AG04449 (cell line): ENCODE results near the gene AFG1L.
"Not testable (repeated sequence)": the region's sequence is repeated elsewhere in the genome, so short reads cannot be mapped to it uniquely, and the experiment has no call there.

Source experiments
- CTCF ChIA-PET: fragments of 350-600 bp; formaldehyde crosslinking; extraction: SDS; loops from one replicate; lab custom pipeline; 2021; ENCODE audit warnings: antibody characterized with exemption; lab: Yijun Ruan, JAX
- POLR2A ChIA-PET: fragments of 400-600, 350-600 bp; formaldehyde crosslinking; extraction: SDS; loops from one replicate; lab custom pipeline; 2020; ENCODE audit warnings: antibody characterized with exemption, inconsistent platforms; lab: Yijun Ruan, JAX
- DNase-seq: peaks from one replicate; pipeline ENCODE4 v3.0.0-alpha.2; 2010; ENCODE audit warnings: low read depth, low spot score
- H3K4me3 ChIP-seq: 2 replicates; pipeline ENCODE4 v1.5.1; 2011; ENCODE audit warnings: low read depth, mild to moderate bottlenecking, control low read depth, low read length
- TF ChIP-seq, protein P1 (sequence below): IDR thresholded peaks from one replicate; pipeline ENCODE4 v1.5.1; 2011; ENCODE audit warnings: mild to moderate bottlenecking, moderate library complexity, low read length, control low read depth, inconsistent platforms; ENCODE audit not compliant: insufficient read depth; ENCODE audit errors: missing control alignments

The AFG1L gene

GRCh38 chr6:108407904-108408827 is 113.3 kb downstream of the AFG1L start:
- CTCF ChIA-PET = no interaction called here
- DNase-seq = peak; percentile 14
- no peak overlapping the region for H3K4me3 ChIP-seq
- TF ChIP-seq, protein P1, sequence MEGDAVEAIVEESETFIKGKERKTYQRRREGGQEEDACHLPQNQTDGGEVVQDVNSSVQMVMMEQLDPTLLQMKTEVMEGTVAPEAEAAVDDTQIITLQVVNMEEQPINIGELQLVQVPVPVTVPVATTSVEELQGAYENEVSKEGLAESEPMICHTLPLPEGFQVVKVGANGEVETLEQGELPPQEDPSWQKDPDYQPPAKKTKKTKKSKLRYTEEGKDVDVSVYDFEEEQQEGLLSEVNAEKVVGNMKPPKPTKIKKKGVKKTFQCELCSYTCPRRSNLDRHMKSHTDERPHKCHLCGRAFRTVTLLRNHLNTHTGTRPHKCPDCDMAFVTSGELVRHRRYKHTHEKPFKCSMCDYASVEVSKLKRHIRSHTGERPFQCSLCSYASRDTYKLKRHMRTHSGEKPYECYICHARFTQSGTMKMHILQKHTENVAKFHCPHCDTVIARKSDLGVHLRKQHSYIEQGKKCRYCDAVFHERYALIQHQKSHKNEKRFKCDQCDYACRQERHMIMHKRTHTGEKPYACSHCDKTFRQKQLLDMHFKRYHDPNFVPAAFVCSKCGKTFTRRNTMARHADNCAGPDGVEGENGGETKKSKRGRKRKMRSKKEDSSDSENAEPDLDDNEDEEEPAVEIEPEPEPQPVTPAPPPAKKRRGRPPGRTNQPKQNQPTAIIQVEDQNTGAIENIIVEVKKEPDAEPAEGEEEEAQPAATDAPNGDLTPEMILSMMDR = no peak
- POLR2A ChIA-PET = no interaction called here

- no peak for DNase-seq
Observed at GRCh38 chr6:108408861-108409260, 114.0 kb downstream of the AFG1L start.

DNA sequence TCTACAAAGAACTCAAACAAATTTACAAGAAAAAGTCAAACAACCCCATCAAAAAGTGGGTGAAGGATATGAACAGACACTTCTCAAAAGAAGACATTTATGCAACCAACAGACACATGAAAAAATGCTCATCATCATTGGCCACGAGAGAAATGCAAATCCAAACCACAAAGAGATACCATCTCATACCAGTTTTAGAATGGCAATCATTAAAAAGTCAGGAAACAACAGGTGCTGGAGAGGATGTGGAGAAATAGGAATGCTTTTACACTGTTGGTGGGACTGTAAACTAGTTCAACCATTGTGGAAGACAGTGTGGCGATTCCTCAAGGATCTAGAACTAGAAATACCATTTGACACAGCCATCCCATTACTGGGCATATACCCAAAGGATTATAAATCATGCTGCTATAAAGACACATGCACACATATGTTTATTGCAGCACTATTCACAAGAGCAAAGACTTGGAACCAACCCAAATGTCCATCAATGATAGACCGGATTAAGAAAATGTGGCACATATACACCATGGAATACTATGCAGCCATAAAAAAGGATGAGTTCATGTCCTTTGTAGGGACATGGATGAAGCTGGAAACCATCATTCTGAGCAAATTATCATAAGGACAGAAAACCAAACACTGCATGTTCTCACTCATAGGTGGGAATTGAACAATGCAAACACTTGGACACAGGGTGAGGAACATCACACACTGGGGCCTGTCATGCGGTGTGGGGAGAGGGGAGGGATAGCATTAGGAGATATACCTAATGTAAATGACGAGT is 121.4 kb downstream of the AFG1L start:
- CTCF ChIA-PET, DNase-seq, POLR2A ChIA-PET, H3K4me3 ChIP-seq: not testable (repeated sequence)

More at GRCh38 chr6:108408861-108409260, 114.0 kb downstream of the AFG1L start:
- H3K4me3 ChIP-seq = no peak overlapping the region
- TF ChIP-seq, protein P1 = no peak
- ChIA-PET CTCF (no interaction called here), POLR2A (no interaction called here)

GRCh38 chr6:108417027-108417426 is 122.2 kb downstream of the AFG1L start:
- H3K4me3 ChIP-seq = no peak overlapping the region
- TF ChIP-seq, protein P1 = no peak
- DNase-seq = peak; percentile 19
- POLR2A ChIA-PET = no interaction called here
- CTCF ChIA-PET = no interaction called here

- no peak for DNase-seq
- ChIA-PET CTCF (no interaction called here), POLR2A (no interaction called here)
- TF ChIP-seq, protein P1 = no peak
- no peak overlapping the region for H3K4me3 ChIP-seq
Observed at GRCh38 chr6:108419474-108419873, 124.6 kb downstream of the AFG1L start.

DNA sequence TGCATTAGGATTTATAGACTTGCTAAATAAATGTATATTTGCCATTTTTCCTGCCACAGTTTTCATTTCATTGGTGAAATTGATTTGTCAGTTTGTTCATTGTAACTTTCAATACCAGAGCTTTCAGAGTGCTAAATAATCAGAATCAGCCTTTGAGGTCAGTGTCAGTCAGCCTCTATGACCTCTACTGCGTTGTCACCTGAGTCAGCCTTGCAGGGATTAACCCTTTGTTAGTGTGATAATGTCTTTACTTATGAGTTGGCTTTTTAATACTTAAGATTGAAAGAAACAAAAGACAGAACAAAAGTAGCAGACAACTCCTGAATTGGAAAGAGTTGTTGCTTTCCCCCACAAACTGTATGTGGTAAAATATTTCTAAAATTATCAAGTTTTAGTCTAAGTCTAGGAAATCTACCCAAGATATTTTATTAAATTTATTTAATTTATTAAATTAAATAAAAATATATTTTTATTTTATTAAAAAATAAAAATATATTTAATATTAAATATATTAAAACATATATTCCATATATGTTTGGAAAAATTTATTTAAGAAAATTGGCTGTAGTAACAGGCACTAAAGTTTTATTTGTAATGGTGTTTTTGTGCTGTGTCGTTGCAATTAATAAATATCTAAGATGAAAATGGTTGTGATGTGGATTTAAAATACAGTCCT is 125.2 kb downstream of the AFG1L start:
- POLR2A ChIA-PET = no interaction called here
- H3K4me3 ChIP-seq = no peak overlapping the region
- DNase-seq = no peak
- CTCF ChIA-PET = no interaction called here
- TF ChIP-seq, protein P1 = no peak
